ENCODE data around the gene ZFYVE21.

DNA sequence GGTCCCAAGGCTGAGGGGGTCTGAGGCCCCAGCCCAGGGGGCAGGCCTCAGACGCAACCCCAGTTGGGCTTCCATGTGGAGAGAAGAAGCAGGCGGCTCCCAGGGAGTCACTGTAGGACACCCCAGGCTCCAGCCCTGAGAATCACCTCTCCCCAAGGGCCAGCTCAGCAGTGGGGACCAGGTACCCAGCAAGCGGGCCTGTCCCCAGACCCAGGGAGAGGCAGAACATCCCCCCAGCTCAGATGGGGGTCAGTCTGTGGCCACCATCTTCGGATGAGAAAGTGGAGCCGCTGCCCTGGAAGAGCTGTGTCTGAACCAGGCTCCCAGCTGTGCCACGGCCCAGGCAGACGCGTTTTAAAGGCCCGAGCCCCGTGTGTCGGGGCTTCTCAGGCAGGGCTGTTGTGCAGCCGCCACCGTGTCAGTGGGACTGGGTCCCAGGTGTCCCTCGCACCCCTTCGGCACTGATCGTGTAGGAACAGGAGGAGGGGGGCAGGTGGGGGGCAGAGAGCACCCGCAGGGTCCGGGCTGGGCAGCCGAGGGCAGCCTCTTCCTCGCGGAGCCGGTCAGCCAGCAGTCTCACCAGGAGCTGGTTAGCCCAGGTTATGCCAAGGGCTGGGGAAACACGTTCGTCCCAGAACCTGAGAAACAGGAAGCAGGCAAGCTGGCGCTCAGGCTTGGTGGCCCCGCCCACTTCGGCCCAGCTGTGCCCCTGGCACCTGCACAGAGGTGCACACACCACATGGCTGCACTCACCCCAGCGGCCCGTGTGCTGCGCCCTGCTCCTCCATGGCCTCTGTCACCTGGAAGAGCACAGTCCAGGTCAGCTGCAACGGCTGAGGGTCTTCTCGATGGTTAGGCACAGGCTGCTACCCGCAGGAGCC, 17.0 kb upstream of the ZFYVE21 start:
- no peak for TF ChIP-seq POLR2A (IDR thresholded peaks at IDR 0.05)
- TF ChIP-seq, protein P1, sequence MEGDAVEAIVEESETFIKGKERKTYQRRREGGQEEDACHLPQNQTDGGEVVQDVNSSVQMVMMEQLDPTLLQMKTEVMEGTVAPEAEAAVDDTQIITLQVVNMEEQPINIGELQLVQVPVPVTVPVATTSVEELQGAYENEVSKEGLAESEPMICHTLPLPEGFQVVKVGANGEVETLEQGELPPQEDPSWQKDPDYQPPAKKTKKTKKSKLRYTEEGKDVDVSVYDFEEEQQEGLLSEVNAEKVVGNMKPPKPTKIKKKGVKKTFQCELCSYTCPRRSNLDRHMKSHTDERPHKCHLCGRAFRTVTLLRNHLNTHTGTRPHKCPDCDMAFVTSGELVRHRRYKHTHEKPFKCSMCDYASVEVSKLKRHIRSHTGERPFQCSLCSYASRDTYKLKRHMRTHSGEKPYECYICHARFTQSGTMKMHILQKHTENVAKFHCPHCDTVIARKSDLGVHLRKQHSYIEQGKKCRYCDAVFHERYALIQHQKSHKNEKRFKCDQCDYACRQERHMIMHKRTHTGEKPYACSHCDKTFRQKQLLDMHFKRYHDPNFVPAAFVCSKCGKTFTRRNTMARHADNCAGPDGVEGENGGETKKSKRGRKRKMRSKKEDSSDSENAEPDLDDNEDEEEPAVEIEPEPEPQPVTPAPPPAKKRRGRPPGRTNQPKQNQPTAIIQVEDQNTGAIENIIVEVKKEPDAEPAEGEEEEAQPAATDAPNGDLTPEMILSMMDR (IDR thresholded peaks at IDR 0.05): no peak

All from gastroesophageal sphincter (tissue), 3 donors.